ENCODE data around the gene CD79A.

DNA sequence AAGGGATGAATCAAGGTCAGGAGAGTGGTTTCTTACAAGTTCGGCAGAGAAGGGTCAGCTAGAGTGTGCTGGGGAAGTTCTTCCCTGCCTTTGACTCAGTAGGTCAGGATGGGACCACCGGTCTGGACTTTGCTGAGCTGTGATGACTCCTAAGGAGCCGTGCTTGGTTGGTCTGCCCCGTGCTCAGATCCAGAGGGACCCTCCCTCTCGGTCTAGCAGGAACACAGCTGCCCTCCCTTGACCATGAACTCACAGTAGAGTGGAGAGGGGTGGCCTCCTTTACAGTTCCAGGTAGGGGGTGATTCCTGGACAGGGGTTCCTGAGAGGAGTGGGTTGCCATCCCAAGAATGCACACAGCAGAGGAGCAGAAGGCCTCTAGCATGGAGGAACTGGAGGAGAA lies 12.7 kb upstream of the CD79A start:
- TF ChIP-seq, protein P1, sequence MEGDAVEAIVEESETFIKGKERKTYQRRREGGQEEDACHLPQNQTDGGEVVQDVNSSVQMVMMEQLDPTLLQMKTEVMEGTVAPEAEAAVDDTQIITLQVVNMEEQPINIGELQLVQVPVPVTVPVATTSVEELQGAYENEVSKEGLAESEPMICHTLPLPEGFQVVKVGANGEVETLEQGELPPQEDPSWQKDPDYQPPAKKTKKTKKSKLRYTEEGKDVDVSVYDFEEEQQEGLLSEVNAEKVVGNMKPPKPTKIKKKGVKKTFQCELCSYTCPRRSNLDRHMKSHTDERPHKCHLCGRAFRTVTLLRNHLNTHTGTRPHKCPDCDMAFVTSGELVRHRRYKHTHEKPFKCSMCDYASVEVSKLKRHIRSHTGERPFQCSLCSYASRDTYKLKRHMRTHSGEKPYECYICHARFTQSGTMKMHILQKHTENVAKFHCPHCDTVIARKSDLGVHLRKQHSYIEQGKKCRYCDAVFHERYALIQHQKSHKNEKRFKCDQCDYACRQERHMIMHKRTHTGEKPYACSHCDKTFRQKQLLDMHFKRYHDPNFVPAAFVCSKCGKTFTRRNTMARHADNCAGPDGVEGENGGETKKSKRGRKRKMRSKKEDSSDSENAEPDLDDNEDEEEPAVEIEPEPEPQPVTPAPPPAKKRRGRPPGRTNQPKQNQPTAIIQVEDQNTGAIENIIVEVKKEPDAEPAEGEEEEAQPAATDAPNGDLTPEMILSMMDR (IDR thresholded peaks at IDR 0.05): no peak
- TF ChIP-seq POLR2A (IDR thresholded peaks at IDR 0.05): no peak
- no peak for TF ChIP-seq POLR2AphosphoS5 (IDR thresholded peaks at IDR 0.05)
- TF ChIP-seq EP300 (IDR thresholded peaks at IDR 0.05): no peak
